NCI-H2171 treated with DMSO at 0.1 percent for 48 hours (cell line): ENCODE measurements around the gene PLGRKT.

Experiments
- DNase-seq: peaks from one replicate; lab custom pipeline; 2025; lab: John Stamatoyannopoulos, UW

Gene PLGRKT

DNA sequence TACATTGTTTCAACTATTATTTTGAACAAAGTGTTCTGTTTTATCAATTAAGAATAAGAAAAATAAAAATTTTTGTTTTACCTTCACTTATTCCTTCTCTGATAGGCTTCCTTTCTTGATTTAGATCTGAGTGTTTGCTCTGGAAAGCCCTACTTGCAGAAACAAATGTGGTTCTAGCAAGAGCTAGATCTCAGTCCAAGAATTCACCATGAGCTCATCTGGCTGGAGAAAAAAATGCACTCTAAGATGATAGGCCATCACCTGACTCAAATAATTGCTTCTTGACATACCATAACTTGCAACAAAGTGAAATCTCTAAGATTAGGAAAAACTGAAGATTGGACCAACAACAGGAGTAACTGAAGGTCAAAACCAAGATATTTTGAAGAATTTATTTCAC, 126.9 kb downstream of the PLGRKT start:
- DNase-seq: no peak
